Measurements from ENCODE around the gene HIVEP3.

- TF ChIP-seq POLR2A (IDR thresholded peaks at IDR 0.05) (no peak), CTCF (IDR thresholded peaks at IDR 0.05) (no peak)
Observed at GRCh38 chr1:41469706-41470105, 449.0 kb downstream of the HIVEP3 start.
